NCI-H460 (cell line): Measurements from ENCODE around the gene H2BK1. TPM values are rescaled to one million over a fixed set of nuclear protein-coding genes. Genes with fewer than 3 reads are reported as not detected.

Source experiments
- DNase-seq: peaks from one replicate; pipeline ENCODE4 v3.0.0-alpha.2; 2016; ENCODE audit warnings: low read depth; ENCODE audit errors: extremely low read depth
- total RNA-seq: library from RNA; depleted of rRNA; stranded (reverse); fragments of >200 nt; shearing (Covaris generic); gene quantifications from 2 replicates; pipeline ENCODE4 v1.2.3, GENCODE V29; 2014

H2BK1 gene
- total RNA-seq, 1 experiment from 2014 or later, result not detected

GRCh38 chr7:151207804-151208203 lies 2.5 kb downstream of the H2BK1 start:
- DNase-seq, result no peak

DNA sequence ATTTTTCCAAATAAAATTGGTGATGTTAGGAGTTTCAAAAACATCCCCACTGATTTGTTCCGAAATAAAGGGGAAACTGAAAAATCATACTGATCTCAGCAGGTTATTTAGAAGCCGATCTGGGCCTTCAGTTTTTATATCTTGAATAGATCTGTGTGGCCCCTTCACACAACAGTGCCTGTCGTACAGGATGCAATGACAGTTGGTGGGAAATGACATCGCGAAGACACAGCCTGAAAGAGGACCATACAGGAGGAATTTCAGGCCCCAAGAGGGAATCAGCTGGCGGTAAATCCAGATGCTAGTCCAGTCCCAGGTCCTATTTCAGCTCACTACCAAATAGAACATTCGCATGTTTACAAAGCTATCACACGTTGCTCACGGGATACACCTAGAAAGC lies 3.0 kb downstream of the H2BK1 start:
- DNase-seq, result no peak

- no peak for DNase-seq
Measured at GRCh38 chr7:151206914-151207313, 3.4 kb downstream of the H2BK1 start.

DNA sequence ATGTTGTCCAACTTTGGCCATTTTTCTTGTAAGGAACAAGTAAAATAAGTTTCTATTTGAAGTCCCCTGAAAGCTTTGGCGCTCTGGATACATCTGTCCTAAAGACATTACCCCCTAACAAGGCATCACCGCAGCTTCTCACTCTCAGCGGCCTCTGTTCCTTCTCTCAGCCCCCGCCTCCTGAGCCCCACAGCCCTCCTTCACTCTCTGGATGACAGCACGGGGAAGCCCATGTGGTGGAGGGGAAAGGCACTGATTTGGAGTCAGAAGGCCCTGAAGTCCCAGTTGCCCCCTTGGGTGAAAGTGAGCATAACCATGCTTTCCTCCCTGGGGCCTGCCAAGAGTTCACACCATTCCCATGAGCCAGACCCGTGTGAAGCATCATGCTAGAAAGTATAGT lies 4.6 kb downstream of the H2BK1 start:
- no peak for DNase-seq

- no peak for DNase-seq
Measured at GRCh38 chr7:151204383-151205032, 5.8 kb downstream of the H2BK1 start.

DNA sequence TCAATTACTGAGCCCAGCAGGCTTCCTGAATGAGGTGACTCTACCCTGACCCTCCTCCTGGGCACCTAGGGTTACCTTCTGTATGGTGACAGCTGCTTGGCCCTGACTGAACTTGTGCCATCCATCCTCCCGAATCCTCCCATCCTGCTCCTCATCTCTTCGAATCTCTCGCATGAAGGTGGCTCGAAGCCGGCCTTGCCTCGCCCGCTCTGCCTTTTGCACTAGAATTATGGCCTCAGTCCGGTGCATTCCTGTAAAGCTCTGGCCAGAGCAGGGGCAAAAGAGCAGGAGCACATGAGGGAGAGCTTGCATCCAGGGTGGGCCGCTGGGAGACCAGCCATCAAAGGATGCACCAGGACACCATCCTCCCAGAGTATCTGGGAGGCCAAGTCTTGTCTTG lies 7.5 kb downstream of the H2BK1 start:
- DNase-seq, result no peak

DNA sequence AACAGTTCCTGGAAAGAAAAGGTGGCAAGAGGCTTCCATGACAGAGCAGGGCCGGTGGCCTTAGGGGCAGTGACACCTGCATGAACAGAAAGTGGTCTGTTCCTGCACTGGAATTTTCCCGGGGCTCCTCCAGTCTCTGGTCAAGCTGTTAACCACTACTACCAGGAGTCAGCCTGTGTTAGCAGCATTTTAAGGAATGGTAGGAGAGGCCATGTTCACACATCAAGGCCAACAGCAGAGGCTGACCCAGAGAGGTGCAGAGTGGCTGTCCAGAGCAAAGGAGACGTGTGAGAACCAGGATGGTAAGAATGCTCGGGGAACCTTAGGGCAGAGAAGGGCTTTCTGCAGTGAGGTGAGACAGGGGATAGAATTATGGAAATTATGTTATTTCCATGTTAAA lies 8.5 kb downstream of the H2BK1 start:
- no peak for DNase-seq

- DNase-seq, result no peak
Measured at GRCh38 chr7:151201344-151201743, 8.9 kb downstream of the H2BK1 start.

DNA sequence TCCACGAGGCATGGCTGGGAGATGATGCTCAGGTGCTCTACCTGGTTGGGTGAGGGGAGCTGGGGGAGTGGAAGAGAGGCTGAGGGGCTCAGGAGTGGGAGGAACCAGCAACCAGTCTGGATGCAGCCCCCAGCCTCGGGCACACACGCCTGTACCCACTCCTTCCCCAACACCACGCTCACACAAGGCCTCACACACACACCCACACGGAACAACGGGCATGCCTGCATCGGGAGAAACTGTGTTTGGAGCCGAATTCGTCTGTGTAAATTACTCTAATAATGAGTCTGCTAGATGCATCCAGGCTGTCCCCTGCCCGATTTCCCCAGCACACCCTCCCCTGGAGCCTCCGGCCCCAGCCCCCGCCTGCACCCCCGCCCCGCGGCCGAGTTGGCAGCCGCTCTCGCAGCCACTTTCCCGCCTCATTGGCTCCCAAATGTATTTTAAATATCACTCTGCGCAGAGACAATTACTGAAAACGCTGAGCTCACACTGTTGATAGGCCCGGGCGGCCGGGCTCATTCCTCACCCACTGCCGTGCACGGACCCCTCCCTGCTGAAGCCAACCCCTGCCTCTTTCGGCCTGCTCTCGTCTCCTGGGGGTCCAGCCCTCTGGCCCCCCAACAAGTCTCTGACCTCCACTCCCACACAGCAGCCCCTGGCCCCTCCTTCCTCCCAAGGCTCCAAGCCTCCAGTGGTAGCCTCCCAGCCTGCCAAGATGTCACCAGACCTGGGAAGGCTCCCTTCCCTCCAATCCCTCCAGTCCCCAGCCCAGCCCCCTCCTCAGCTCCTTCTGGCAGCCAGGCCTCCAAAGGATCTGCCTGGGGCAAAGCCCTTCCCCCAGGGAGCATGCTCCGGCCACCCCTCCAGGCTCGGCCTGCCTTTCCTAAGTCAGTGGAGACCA lies 11.1 kb downstream of the H2BK1 start:
- DNase-seq, result no peak

GRCh38 chr7:151197932-151198331 lies 12.4 kb downstream of the H2BK1 start:
- no peak for DNase-seq

DNA sequence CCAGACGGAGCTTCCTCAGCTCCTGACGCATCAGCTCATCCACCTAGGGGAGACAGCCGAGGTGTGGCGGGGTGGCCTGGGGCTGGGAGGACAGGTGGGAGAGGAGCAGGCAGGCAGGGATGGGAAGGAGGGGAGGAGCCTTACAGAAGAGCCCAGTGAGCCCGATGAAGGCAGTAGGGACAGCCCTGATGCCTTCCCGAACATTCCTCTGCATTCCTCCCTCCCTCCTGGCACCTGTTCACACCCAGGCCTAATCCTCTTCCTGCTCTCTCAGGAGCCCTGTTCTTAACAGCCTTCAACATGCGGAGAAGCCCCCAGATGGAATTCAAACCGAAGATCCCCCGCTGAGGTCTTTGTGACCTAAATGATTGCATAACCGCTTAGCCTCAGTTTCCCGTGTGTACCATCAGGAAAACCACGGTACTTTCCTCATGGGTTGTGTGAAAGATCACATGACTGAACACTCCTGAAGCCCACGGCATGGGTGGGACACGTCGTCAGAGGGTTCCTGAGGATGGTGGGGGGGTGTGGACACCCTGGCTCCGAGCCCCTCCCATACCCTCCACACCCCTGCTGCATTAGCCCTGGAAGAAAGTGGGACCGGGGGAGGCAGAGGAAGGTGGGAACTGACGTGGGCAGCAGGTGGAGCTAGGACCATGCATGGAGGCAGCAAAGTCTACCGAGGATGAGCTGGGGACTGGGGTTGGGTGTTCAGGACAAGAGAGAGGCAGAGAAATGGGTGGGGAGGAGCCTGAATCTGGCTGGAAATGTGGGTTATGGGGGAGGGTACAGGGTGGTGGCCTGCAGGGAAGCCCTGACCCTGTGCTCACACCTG lies 14.5 kb downstream of the H2BK1 start:
- DNase-seq, result no peak

DNA sequence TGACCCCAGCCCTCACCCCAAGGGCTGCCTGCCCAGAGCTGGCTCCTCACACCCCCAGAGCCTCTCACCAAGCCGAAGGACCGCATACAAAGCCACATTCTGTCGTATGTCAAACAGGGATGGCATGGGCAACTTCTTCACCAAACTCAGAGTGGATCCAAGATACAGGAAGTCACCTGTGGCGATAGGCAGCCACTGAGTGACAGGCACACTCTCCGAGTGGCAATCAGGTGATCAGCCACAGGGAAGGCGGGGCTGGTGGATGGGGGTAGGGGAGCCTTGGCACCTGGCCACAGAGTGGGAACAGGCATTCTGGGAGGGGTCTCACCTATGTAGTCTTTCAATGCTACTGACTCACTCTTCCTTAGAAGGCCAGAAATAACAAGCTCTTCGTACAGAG lies 16.1 kb downstream of the H2BK1 start:
- no peak for DNase-seq

DNA sequence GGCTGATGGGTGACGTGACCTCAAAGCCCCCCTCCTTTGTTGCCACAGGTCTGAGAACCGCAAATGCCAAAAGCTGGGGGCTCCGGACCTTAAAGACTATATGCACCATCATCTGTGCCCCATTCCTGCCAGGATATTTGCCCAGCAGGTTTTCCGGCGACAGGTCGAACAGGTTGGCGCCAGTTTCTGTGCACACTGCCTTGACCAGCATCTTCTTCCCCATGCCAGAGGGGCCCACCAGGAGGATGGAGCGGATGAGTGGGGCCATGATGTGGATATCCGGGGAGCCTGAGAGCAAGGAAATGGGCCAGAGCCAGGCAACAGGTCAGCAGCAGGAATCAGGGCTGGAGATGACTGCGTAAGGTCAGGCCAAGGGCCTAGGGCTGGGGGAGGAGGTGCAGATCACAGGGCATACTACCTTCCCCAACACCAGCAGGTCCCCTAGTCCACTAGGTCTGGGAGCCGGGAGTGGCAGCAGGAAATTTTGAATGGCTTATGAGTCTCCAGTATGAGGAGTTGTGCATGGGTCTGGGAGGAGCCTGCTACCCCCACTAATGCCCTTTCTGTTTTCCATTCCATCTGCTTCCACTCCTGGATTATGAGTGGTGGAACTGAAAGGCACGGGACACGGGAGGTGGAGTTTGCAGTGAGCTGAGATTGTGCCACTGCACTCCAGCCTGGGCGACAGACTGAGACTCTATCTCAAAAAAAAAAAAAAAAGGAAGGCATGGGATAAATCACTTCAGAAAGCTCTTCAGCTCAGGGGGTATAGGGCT lies 16.9 kb downstream of the H2BK1 start:
- DNase-seq, result no peak

DNA sequence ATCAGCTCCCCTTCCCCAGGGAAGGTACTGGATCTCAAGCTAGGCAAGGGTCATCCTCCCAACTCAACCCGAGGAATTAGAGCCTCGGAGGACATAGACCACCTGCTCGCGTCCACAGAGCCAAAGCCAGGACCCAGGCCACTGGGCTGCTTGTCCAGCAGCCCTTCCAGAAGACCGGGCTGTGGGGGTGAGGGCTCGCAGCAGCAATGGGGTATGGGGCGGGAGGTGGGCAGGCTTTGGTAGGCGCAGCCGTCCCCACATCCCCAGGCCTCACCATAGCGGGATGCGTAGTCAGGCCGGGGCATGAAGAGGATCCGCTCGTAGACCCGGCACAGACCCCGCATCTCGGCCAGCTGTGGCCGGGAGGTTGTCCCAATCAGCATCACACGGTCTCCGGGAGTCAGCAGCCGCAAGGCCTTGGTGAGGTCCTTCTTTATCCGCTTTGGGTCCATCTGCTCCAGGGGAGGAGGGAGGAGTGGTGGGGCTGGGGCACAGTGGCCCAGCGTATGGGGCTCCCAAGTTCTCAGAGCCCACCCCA lies 18.2 kb downstream of the H2BK1 start:
- no peak for DNase-seq

GRCh38 chr7:151191544-151191943 lies 18.7 kb downstream of the H2BK1 start:
- DNase-seq, result no peak

GRCh38 chr7:151189038-151189437 lies 21.2 kb downstream of the H2BK1 start:
- DNase-seq, result no peak

DNA sequence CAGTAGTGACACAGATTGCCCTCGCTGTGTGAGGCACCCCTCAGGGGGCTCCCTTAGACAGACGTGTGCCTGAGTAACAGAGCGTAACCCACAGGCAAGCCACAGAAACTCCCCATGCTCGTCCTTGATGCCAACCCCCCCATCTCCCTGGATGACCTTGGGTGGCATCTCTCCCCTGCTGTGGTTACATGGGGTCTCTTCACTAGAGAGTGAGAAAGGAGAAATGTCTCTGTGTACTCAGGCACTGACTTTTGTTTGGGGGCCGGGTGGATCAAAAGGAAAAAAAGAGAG lies 22.1 kb downstream of the H2BK1 start:
- no peak for DNase-seq

GRCh38 chr7:151187409-151188251 lies 22.7 kb downstream of the H2BK1 start:
- no peak for DNase-seq

DNA sequence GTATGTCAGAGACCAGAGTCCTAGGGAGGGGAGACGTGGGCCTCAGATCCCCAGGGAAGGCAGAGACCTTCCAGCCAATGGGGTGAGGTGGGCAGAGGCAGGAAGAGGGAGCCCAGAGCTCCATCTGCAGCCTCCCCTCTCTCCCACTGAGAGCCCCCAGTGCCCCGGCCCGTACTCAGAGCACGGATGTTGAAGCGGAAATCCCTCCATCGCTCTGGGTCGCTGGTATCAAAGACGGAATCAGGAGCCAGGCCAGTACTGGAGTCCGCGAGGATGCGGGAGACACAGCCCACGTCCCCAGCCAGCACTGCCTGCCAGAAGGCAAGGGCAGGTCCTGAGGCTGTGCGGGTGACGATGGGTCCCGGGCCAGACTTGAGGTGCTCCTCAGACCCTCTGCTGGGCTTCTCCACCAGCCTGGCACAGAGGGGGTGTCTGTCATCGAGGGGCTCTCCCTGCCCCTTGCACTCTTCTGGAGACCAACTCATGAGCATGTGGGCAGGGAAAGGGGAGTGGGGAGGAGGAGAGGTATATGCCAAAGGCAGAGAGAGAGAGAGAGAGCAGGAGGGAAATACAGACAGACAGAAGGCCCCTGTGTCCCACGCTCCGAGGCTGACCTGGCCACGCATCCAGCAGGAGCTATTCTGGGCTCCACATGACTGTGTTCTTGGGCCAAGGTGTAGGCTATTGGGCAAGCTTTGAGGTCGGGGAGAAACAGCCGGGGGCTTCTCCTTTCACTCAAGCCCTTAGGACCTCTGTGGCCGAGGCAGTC lies 23.5 kb downstream of the H2BK1 start, which contains the start of gene ASB10:
Gene ASB10 (minus strand): TSS at position 611 of the 769 bp plus-strand sequence. CDS start 120 bp downstream, at position 491.
- DNase-seq, result no peak
